ENCODE results near the gene ZNF678. TPM values are rescaled to one million over a fixed set of nuclear protein-coding genes. Genes with fewer than 3 reads are reported as not detected.

The ZNF678 gene
- total and polyA plus RNA-seq, 12 donors: 0.75 to 4.7 (median 3.2) TPM

GRCh38 chr1:227560393-227561173 is 2.8 kb upstream of the ZNF678 start:
- peaks cover 0 to 20% (median 8%) of the 10 kb centered on the region in 9 donors for H3K4me1 ChIP-seq
- no peaks in the 10 kb centered on the region for H3K36me3 ChIP-seq
- peak in 3 of 9 donors; percentile 15 to 35 (median 29) for TF ChIP-seq CTCF (IDR thresholded peaks at IDR 0.05)
- intact Hi-C loops (cut with DNase I): loop anchor here in 5 of 10 donors (5.0 to 10.0 kb wide), 4 partner anchors 164 to 1156 kb away; partner anchors contain the start of genes JMJD4 (in 3 of the 5), SNAP47 (in 3 of the 5), PARP1 (in 1 of the 5) and WNT9A (in 1 of the 5)
- H3K27me3 ChIP-seq: peaks cover 0 to 49% (median 42%) of the 10 kb centered on the region in 7 donors
- 22 to 25% methylated on average over 57 of the region's 57 CpGs for WGBS, 2 donors
- DNase-seq (no peak), ATAC-seq (peak in 3 of 8 donors; percentile 7 to 16 (median 9))
- H3K4me3 ChIP-seq: peak overlapping the region in 8 of 10 donors; percentile 7 to 38 (median 26)
- H3K9me3 ChIP-seq: no peaks in the 10 kb centered on the region
- H3K27ac ChIP-seq: no peak overlapping the region

GRCh38 chr1:227561241-227561907 is 2.0 kb upstream of the ZNF678 start:
- Histone ChIP-seq H3K27me3 (peaks cover 0 to 49% (median 42%) of the 10 kb centered on the region in 7 donors), H3K9me3 (no peaks in the 10 kb centered on the region), H3K36me3 (no peaks in the 10 kb centered on the region), H3K4me3 (peak overlapping the region in 8 of 10 donors; percentile 7 to 38 (median 26)), H3K27ac (no peak overlapping the region), H3K4me1 (peaks cover 0 to 20% (median 8%) of the 10 kb centered on the region in 9 donors)
- DNase-seq: no peak
- ATAC-seq: no peak
- intact Hi-C loops (cut with DNase I): loop anchor here in 5 of 10 donors (5.0 to 10.0 kb wide), 4 partner anchors 163 to 1157 kb away; partner anchors contain the start of genes JMJD4 (in 3 of the 5), SNAP47 (in 3 of the 5), PARP1 (in 1 of the 5) and WNT9A (in 1 of the 5)
- no peak for TF ChIP-seq CTCF (IDR thresholded peaks at IDR 0.05)
- 45 to 50% methylated on average over 43 of the region's 43 CpGs for WGBS, 2 donors

- no peak for DNase-seq
- Histone ChIP-seq H3K27me3 (peaks cover 0 to 49% (median 42%) of the 10 kb centered on the region in 7 donors), H3K36me3 (no peaks in the 10 kb centered on the region), H3K9me3 (no peaks in the 10 kb centered on the region), H3K4me3 (no peak overlapping the region), H3K4me1 (peaks cover 0 to 20% (median 8%) of the 10 kb centered on the region in 9 donors), H3K27ac (no peak overlapping the region)
- ATAC-seq: no peak
- TF ChIP-seq CTCF (IDR thresholded peaks at IDR 0.05): no peak
- 85 to 91% methylated on average over 6 of the region's 6 CpGs for WGBS, 2 donors
- intact Hi-C loops (cut with DNase I): loop anchor here in 5 of 10 donors (5.0 to 10.0 kb wide), 4 partner anchors 163 to 1157 kb away; partner anchors contain the start of genes JMJD4 (in 3 of the 5), SNAP47 (in 3 of the 5), PARP1 (in 1 of the 5) and WNT9A (in 1 of the 5)
Measured at GRCh38 chr1:227562037-227562436, 1.3 kb upstream of the ZNF678 start.

- no peak for TF ChIP-seq CTCF (IDR thresholded peaks at IDR 0.05)
- no peaks in the 10 kb centered on the region for H3K9me3 ChIP-seq
- WGBS, 2 donors: 90% methylated on average over 10 of the region's 10 CpGs
- H3K27ac ChIP-seq: peak overlapping the region in 2 of 10 donors; percentile 88
- peaks cover 0 to 41% (median 39%) of the 10 kb centered on the region in 7 donors for H3K27me3 ChIP-seq
- peaks cover 0 to 20% (median 8%) of the 10 kb centered on the region in 9 donors for H3K4me1 ChIP-seq
- intact Hi-C loops (cut with DNase I): loop anchor here in 5 of 10 donors (5.0 to 10.0 kb wide), 4 partner anchors 162 to 1158 kb away; partner anchors contain the start of genes JMJD4 (in 3 of the 5), SNAP47 (in 3 of the 5), PARP1 (in 1 of the 5) and WNT9A (in 1 of the 5)
- ATAC-seq (no peak), DNase-seq (no peak)
- H3K36me3 ChIP-seq: no peaks in the 10 kb centered on the region
- peak overlapping the region in 5 of 10 donors; percentile 73 to 84 (median 77) for H3K4me3 ChIP-seq
Measured at GRCh38 chr1:227562933-227563323, 428 bp upstream of the ZNF678 start.
